NB4 (cell line): ENCODE data around the gene PDP2.

Experiments used
- POLR2A ChIP-seq: IDR thresholded peaks from 2 replicates; pipeline ENCODE4 v1.6.1; 2011; ENCODE audit warnings: mild to moderate bottlenecking; ENCODE audit not compliant: insufficient read length; ENCODE audit errors: extremely low read depth
- TF ChIP-seq, protein P1 (sequence below): IDR thresholded peaks from one replicate; pipeline ENCODE4 v1.5.1; 2012; ENCODE audit warnings: low read depth, low read length

DNA sequence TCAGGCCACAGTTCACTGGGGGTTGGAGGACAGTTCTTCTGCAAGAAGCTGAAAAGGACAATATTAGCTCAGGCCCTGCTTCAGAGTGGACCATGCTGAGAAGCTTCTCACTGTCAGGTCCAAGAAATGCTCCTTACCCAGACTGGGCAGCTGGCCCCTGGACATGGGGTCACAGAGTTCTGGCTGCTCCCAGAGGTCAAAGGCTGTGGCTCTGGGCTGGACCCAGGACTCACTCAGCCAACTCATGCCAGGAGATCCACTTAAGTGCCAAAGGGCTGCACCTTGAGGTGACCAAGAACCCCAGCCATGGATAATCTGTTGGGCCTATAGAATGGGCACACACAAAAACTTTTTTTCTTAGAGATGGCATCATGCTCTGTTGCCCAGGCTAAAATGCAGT lies 59.1 kb downstream of the PDP2 start:
- TF ChIP-seq, protein P1, sequence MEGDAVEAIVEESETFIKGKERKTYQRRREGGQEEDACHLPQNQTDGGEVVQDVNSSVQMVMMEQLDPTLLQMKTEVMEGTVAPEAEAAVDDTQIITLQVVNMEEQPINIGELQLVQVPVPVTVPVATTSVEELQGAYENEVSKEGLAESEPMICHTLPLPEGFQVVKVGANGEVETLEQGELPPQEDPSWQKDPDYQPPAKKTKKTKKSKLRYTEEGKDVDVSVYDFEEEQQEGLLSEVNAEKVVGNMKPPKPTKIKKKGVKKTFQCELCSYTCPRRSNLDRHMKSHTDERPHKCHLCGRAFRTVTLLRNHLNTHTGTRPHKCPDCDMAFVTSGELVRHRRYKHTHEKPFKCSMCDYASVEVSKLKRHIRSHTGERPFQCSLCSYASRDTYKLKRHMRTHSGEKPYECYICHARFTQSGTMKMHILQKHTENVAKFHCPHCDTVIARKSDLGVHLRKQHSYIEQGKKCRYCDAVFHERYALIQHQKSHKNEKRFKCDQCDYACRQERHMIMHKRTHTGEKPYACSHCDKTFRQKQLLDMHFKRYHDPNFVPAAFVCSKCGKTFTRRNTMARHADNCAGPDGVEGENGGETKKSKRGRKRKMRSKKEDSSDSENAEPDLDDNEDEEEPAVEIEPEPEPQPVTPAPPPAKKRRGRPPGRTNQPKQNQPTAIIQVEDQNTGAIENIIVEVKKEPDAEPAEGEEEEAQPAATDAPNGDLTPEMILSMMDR: no peak
- TF ChIP-seq POLR2A: no peak
